Immature natural killer cell (primary cell): ENCODE measurements around the gene RCAN1. TPM values are rescaled to one million over a fixed set of nuclear protein-coding genes. Genes with fewer than 3 reads are reported as not detected.
A peak's percentile ranks its signal among the peaks of the same experiment; 100 is the strongest.

Experiments
- DNase-seq, 3 donors: peaks; one replicate each; pipeline ENCODE4 v3.0.0; 2022; ENCODE audit warnings: mixed read lengths in 1 of 3
- H3K27ac Mint-ChIP-seq, 6 donors: one replicate each; pipeline ENCODE4 v1.8.0; 2020; ENCODE audit warnings: mixed read lengths in 6 of 6, mild to moderate bottlenecking in 5 of 6, inconsistent platforms in 4 of 6, moderate library complexity in 3 of 6
- H3K27me3 Mint-ChIP-seq, 3 donors: one replicate each; pipeline ENCODE4 v1.8.0; 2020 to 2021; ENCODE audit warnings: low read depth in 3 of 3, mild to moderate bottlenecking in 3 of 3, mixed read lengths in 3 of 3, moderate library complexity in 3 of 3, inconsistent platforms in 1 of 3
- H3K36me3 Mint-ChIP-seq, 3 donors: one replicate each; pipeline ENCODE4 v1.8.0; 2020; ENCODE audit warnings: mixed read lengths in 3 of 3, inconsistent platforms in 2 of 3, mild to moderate bottlenecking in 2 of 3
- H3K4me1 Mint-ChIP-seq, 2 donors: one replicate each; pipeline ENCODE4 v1.8.0; 2020; ENCODE audit warnings: inconsistent platforms in 2 of 2, mild to moderate bottlenecking in 2 of 2, mixed read lengths in 2 of 2, moderate library complexity in 1 of 2
- H3K4me3 Mint-ChIP-seq, 5 donors: one replicate each; pipeline ENCODE4 v1.8.0; 2020; ENCODE audit warnings: mild to moderate bottlenecking in 5 of 5, mixed read lengths in 5 of 5, inconsistent platforms in 3 of 5, moderate library complexity in 3 of 5
- H3K9me3 Mint-ChIP-seq, 6 donors: one replicate each; pipeline ENCODE4 v1.8.0; 2020; ENCODE audit warnings: mild to moderate bottlenecking in 6 of 6, mixed read lengths in 6 of 6, inconsistent platforms in 4 of 6, moderate library complexity in 3 of 6
- polyA plus RNA-seq, 3 donors: library from polyadenylated mRNA; unstranded; fragments of 300-500 nt; fragmentation: Illumina TruSeq; gene quantifications; one replicate each; pipeline ENCODE4 v1.2.3, GENCODE V29; 2021

The RCAN1 gene
- polyA plus RNA-seq, 3 donors from 2014 or later = 14.2 to 24.6 (median 17.5) TPM

- Mint-ChIP-seq H3K27ac (no peak overlapping the region), H3K36me3 (peaks cover 0 to 8% (median 3%) of the 10 kb centered on the region in 3 donors), H3K9me3 (no peaks in the 10 kb centered on the region), H3K4me3 (no peak overlapping the region), H3K4me1 (peaks cover 11 to 16% of the 10 kb centered on the region in 2 donors), H3K27me3 (peaks cover 0 to 2% (median 2%) of the 10 kb centered on the region in 3 donors)
- no peak for DNase-seq
Observed at GRCh38 chr21:34546542-34546941, 68.4 kb downstream of the RCAN1 start.

- peak overlapping the region in 1 of 5 donors; percentile 22 for H3K4me3 Mint-ChIP-seq
- peaks cover 11 to 16% of the 10 kb centered on the region in 2 donors for H3K4me1 Mint-ChIP-seq
- H3K27ac Mint-ChIP-seq = peak overlapping the region in 2 of 6 donors; percentile 9 to 34
- peaks cover 0 to 3% (median 2%) of the 10 kb centered on the region in 3 donors for H3K36me3 Mint-ChIP-seq
- no peak for DNase-seq
- H3K27me3 Mint-ChIP-seq = peaks cover 0 to 2% (median 2%) of the 10 kb centered on the region in 3 donors
- no peaks in the 10 kb centered on the region for H3K9me3 Mint-ChIP-seq
Observed at GRCh38 chr21:34545079-34545884, 69.6 kb downstream of the RCAN1 start.

GRCh38 chr21:34544032-34544496, 70.8 kb downstream of the RCAN1 start:
- peaks cover 0 to 2% (median 2%) of the 10 kb centered on the region in 3 donors for H3K27me3 Mint-ChIP-seq
- H3K36me3 Mint-ChIP-seq = peaks cover 0 to 3% (median 0%) of the 10 kb centered on the region in 3 donors
- H3K4me1 Mint-ChIP-seq = peaks cover 11 to 16% of the 10 kb centered on the region in 2 donors
- no peak overlapping the region for H3K27ac Mint-ChIP-seq
- H3K9me3 Mint-ChIP-seq = no peaks in the 10 kb centered on the region
- DNase-seq = peak; percentile 18 to 46 (median 31)
- H3K4me3 Mint-ChIP-seq = no peak overlapping the region

GRCh38 chr21:34543017-34543416, 71.9 kb downstream of the RCAN1 start:
- Mint-ChIP-seq H3K36me3 (peaks cover 0 to 3% (median 0%) of the 10 kb centered on the region in 3 donors), H3K9me3 (no peaks in the 10 kb centered on the region)

GRCh38 chr21:34540206-34540605, 74.7 kb downstream of the RCAN1 start:
- peaks cover 0 to 3% (median 0%) of the 10 kb centered on the region in 3 donors for H3K36me3 Mint-ChIP-seq
- no peak overlapping the region for H3K4me3 Mint-ChIP-seq
- H3K27me3 Mint-ChIP-seq = peaks cover 0 to 6% (median 2%) of the 10 kb centered on the region in 3 donors
- H3K4me1 Mint-ChIP-seq = peaks cover 9 to 11% of the 10 kb centered on the region in 2 donors
- no peak for DNase-seq
- H3K27ac Mint-ChIP-seq = no peak overlapping the region
- H3K9me3 Mint-ChIP-seq = no peaks in the 10 kb centered on the region

More at GRCh38 chr21:34543017-34543416, 71.9 kb downstream of the RCAN1 start:
- H3K27me3 Mint-ChIP-seq = peaks cover 0 to 5% (median 2%) of the 10 kb centered on the region in 3 donors
- no peak overlapping the region for H3K4me3 Mint-ChIP-seq
- H3K27ac Mint-ChIP-seq = no peak overlapping the region
- no peak for DNase-seq
- H3K4me1 Mint-ChIP-seq = peaks cover 11 to 16% of the 10 kb centered on the region in 2 donors

GRCh38 chr21:34537838-34538237, 77.1 kb downstream of the RCAN1 start:
- Mint-ChIP-seq H3K36me3 (no peaks in the 10 kb centered on the region), H3K4me3 (no peak overlapping the region), H3K4me1 (peaks cover 23 to 24% of the 10 kb centered on the region in 2 donors), H3K27me3 (peaks cover 0 to 11% (median 2%) of the 10 kb centered on the region in 3 donors), H3K9me3 (no peaks in the 10 kb centered on the region), H3K27ac (no peak overlapping the region)
- DNase-seq = no peak

- no peaks in the 10 kb centered on the region for H3K36me3 Mint-ChIP-seq
- no peak overlapping the region for H3K27ac Mint-ChIP-seq
- H3K4me3 Mint-ChIP-seq = no peak overlapping the region
- peaks cover 23 to 24% of the 10 kb centered on the region in 2 donors for H3K4me1 Mint-ChIP-seq
- no peaks in the 10 kb centered on the region for H3K9me3 Mint-ChIP-seq
- H3K27me3 Mint-ChIP-seq = peaks cover 0 to 11% (median 4%) of the 10 kb centered on the region in 3 donors
- DNase-seq = no peak
Observed at GRCh38 chr21:34536820-34537219, 78.1 kb downstream of the RCAN1 start.

- Mint-ChIP-seq H3K4me1 (peaks cover 23 to 24% of the 10 kb centered on the region in 2 donors), H3K27ac (no peak overlapping the region), H3K27me3 (peaks cover 0 to 11% (median 4%) of the 10 kb centered on the region in 3 donors), H3K36me3 (no peaks in the 10 kb centered on the region), H3K4me3 (no peak overlapping the region), H3K9me3 (no peaks in the 10 kb centered on the region)
- DNase-seq = no peak
Observed at GRCh38 chr21:34536311-34536710, 78.6 kb downstream of the RCAN1 start.

- no peaks in the 10 kb centered on the region for H3K36me3 Mint-ChIP-seq
- H3K4me1 Mint-ChIP-seq = peaks cover 23 to 24% of the 10 kb centered on the region in 2 donors
- peaks cover 0 to 11% (median 4%) of the 10 kb centered on the region in 3 donors for H3K27me3 Mint-ChIP-seq
- peak overlapping the region in 1 of 5 donors; percentile 33 for H3K4me3 Mint-ChIP-seq
- no peak overlapping the region for H3K27ac Mint-ChIP-seq
- no peak for DNase-seq
- no peaks in the 10 kb centered on the region for H3K9me3 Mint-ChIP-seq
Observed at GRCh38 chr21:34535886-34536285, 79.0 kb downstream of the RCAN1 start.

- peak; percentile 44 to 61 (median 56) for DNase-seq
- Mint-ChIP-seq H3K9me3 (peaks cover 0 to 2% (median 0%) of the 10 kb centered on the region in 6 donors), H3K36me3 (no peaks in the 10 kb centered on the region), H3K27ac (peak overlapping the region; percentile 2 to 88 (median 64)), H3K4me3 (peak overlapping the region; percentile 58 to 81 (median 79)), H3K27me3 (peaks cover 0 to 11% (median 4%) of the 10 kb centered on the region in 3 donors), H3K4me1 (peaks cover 23 to 24% of the 10 kb centered on the region in 2 donors)
Observed at GRCh38 chr21:34534522-34534921, 80.4 kb downstream of the RCAN1 start.

GRCh38 chr21:34533938-34534337, 81.0 kb downstream of the RCAN1 start:
- Mint-ChIP-seq H3K27me3 (peaks cover 0 to 11% (median 4%) of the 10 kb centered on the region in 3 donors), H3K9me3 (peaks cover 0 to 2% (median 0%) of the 10 kb centered on the region in 6 donors), H3K36me3 (no peaks in the 10 kb centered on the region), H3K27ac (peak overlapping the region in 2 of 6 donors; percentile 55 to 80), H3K4me1 (peaks cover 23 to 24% of the 10 kb centered on the region in 2 donors), H3K4me3 (peak overlapping the region in 3 of 5 donors; percentile 68 to 80 (median 79))
- no peak for DNase-seq

- Mint-ChIP-seq H3K4me1 (peaks cover 33 to 34% of the 10 kb centered on the region in 2 donors), H3K9me3 (peaks cover 0 to 2% (median 0%) of the 10 kb centered on the region in 6 donors)
Observed at GRCh38 chr21:34531399-34531798, 83.5 kb downstream of the RCAN1 start.

GRCh38 chr21:34530261-34530660, 84.7 kb downstream of the RCAN1 start:
- H3K36me3 Mint-ChIP-seq = no peaks in the 10 kb centered on the region
- peaks cover 32 to 42% of the 10 kb centered on the region in 2 donors for H3K4me1 Mint-ChIP-seq
- H3K27ac Mint-ChIP-seq = no peak overlapping the region
- no peak overlapping the region for H3K4me3 Mint-ChIP-seq
- H3K27me3 Mint-ChIP-seq = peaks cover 0 to 5% (median 2%) of the 10 kb centered on the region in 3 donors
- H3K9me3 Mint-ChIP-seq = peaks cover 0 to 2% (median 0%) of the 10 kb centered on the region in 6 donors
- no peak for DNase-seq

More at GRCh38 chr21:34531399-34531798, 83.5 kb downstream of the RCAN1 start:
- Mint-ChIP-seq H3K27me3 (peaks cover 0 to 5% (median 2%) of the 10 kb centered on the region in 3 donors), H3K4me3 (no peak overlapping the region), H3K27ac (no peak overlapping the region), H3K36me3 (no peaks in the 10 kb centered on the region)
- no peak for DNase-seq

- Mint-ChIP-seq H3K36me3 (peaks cover 0 to under 1% (median 0%) of the 10 kb centered on the region in 3 donors), H3K4me3 (no peak overlapping the region), H3K4me1 (peaks cover 13 to 21% of the 10 kb centered on the region in 2 donors), H3K27me3 (peaks cover 0 to 5% (median 2%) of the 10 kb centered on the region in 3 donors), H3K9me3 (peaks cover 0 to 3% (median 0%) of the 10 kb centered on the region in 6 donors), H3K27ac (no peak overlapping the region)
- no peak for DNase-seq
Observed at GRCh38 chr21:34528131-34528561, 86.8 kb downstream of the RCAN1 start.
